Umbilical cord (tissue), 2 donors: ENCODE data around the gene MOSPD2. TPM values are rescaled to one million over a fixed set of nuclear protein-coding genes. Genes with fewer than 3 reads are reported as not detected.

Experiments
- DNase-seq: peaks from one replicate; pipeline ENCODE4 v3.0.0-alpha.2; 2015; ENCODE audit warnings: low spot score
- total RNA-seq: library from RNA; depleted of rRNA; stranded (reverse); fragments of >200 nt; gene quantifications from one replicate; pipeline ENCODE4 v1.2.3, GENCODE V29; 2014; ENCODE audit warnings: low replicate concordance; ENCODE audit not compliant: insufficient read depth

Gene MOSPD2
- total RNA-seq, 1 donor from 2014 or later, result 77.8 TPM

DNA sequence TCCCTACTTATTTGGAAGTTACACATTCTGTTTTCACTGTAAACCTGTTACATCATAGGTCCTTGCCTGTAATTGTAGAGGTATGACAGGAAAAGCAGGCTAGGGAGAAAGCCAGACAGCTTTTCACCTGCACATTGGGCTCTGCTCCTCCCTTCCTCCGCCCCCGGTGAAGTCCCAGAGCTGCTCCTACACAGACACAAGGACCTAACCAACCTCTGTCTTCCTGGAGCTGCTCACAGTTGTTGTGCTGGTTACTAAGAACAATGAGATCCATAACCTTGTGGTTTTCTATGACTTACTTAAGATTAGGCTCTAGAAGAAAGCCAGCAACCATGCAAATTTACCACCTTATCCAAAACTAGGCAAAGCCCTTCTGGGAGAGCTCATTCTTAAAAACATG, 40.0 kb downstream of the MOSPD2 start:
- no peak for DNase-seq

DNA sequence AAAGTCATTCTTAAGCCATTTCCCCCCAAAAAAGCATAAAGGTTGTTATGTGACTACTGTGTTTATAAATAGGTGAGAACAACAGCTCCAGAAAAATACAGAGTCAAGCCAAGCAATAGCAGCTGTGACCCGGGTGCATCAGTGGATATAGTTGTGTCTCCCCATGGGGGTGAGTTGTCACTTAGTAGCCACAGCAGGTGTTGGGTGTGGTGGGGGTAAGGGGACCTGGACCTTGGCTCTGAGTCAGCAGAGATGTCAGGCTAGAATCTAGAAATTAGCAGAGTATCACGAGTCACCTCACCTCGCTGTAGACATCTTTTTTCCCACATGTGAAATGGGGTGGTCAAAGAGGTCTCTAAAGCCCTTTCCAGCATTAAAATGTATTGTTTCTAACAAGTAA, 42.4 kb downstream of the MOSPD2 start:
- DNase-seq, result no peak

DNA sequence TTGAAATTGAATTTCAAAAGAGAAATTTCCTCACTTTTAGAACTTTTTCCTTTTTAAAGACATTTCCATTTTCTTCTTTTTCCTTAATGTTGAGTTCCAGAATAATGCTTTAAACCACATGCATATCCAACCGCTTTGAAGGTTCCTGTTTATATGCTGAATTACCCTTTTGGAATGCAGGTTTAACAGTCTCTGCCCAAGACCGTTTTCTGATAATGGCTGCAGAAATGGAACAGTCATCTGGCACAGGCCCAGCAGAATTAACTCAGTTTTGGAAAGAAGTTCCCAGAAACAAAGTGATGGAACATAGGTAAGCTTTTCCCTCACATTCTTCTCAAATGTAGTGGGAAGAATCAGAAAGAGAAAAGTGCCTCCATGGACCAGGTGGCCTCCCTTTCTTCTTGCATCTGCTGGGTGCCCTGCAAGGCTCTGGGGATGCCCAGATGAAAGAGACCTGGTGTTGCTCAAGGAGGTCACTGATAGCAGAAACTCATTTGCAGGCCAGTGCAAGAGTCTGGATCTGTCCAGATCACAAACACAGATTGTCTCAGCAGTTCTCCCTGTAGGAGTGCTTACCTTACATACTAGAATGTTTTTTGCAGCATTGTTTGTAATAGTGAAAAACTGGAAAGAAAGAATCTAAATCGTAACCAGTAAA, 42.9 kb downstream of the MOSPD2 start:
- DNase-seq, result peak; percentile 60

DNA sequence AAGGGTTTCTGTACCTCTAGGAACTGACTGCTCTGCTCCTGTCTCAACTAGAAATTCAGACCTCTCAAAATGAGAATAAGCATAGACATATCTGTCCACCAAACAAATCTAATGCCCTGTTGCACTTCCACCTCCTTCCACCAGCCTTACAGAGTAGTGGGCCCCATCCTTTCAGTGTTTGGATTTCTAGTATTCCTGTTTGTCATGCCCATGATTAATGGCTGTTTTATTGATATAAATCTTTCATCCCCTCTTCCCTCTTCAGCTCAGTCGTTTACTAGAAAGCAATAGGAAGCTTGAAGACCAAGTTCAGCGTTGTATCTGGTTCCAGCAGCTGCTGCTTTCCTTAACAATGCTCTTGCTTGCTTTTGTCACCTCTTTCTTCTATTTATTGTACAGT, 46.2 kb downstream of the MOSPD2 start:
- no peak for DNase-seq

DNA sequence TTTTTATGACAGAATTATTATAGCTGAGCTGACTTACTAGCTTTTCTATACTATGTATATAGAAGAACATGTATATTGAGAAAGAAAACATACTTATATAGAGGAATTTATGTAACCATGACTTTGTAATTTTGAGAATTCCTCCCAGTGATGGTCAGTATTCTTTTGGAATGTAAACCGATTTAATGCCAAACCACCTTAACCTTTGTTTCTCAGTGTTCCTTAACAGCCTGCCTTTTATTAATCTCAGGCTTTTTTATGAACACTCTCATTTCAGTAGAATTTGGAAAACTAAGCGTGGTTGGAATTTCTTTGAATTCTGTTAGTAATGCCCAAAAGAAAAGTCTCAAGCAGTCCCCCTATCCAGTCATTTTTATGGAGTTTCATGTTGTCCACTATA, 47.0 kb downstream of the MOSPD2 start:
- DNase-seq, result no peak

DNA sequence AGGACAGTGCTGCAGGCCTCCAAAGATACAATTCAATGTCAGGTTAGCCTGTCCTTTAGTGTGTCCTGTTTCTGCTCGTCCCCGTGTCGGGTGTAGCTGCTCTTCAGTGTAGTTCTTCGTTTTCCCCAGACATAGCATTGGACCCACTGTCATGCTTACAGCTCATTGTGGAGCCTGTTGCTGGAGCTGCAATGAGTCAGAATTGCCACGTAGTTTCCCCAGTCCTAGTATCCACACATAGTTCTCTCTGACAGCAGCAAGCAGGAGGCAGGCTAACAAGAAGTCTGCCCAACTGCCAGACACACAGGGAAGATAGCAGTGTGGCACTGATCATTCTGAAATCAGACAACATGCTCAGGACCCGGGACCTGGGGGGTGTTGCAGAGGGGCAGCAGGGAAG, 49.2 kb downstream of the MOSPD2 start:
- peak; percentile 65 for DNase-seq

DNA sequence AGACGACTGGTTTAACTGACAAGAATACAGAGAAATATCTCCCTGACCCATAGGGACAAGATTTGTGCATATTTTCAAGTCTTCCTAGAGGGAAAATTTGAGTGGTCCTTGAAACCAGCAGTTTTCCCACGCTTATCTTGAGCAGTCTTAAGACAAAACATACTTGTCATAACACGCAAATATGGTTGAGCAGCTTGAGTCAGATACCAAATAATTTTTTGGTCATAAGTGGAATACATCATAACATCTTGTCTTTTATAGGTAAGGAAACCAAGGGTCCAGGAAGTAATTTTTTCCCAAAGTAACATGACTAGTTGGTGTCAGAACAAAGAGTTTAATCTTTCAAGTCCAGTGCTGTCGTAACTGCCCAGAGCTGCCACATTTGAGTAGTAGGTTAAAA, 50.5 kb downstream of the MOSPD2 start:
- no peak for DNase-seq

DNA sequence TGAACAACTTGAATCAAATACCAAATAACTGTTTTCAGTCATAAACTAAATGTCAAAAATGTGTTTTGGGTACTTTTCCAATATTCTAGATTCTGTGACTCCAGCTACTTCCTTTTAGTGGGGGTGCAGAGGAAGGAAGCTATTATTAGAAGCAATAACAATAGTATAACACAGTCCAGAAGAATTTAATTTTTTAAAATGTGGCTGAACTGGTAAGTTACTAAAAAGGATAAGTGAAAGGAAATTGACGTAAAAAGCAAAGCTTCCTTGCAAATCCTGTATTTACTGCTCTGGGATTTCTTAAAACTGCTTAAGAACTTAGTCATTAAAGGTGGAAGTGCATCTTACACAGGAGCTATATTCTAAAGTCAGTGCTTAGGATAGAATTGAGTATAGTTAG, 53.2 kb downstream of the MOSPD2 start:
- DNase-seq, result no peak

DNA sequence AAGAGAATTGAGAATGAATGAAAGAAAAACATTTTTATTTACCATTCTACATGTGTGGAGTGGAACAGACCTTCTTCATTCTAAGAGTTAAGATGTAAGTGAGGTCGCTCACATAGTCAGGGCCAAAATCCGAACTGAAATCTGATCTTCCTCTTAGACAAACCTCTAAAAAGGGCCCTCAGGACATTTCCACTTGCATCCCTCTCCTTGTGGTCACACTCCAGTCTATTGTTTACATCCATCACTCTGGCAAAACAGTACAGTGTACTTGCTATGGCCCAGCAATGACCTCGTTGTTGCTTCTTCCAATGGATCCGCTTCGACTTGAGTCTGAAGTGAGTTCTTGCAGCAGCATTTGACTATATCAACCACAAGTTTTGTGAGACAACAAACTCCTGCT, 54.2 kb downstream of the MOSPD2 start:
- no peak for DNase-seq

DNA sequence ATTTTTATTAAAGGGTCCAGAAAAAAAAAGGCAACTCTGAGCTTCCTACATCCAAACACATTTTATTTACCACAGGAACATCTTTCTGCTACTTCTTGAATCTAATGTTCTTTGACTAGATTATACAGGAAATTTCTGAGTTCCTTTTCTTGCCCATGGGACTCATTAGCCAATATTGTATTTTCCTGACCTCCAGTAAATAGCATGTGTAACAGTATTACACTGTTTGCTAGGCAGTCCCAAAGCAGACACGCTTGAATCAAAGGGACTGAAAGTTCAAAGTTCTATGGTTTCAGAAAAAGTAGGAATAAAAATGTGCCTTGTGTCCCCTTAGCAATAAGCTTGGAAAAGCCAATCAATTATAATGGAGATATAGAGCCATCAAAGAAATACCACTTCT, 57.4 kb downstream of the MOSPD2 start:
- DNase-seq, result no peak

DNA sequence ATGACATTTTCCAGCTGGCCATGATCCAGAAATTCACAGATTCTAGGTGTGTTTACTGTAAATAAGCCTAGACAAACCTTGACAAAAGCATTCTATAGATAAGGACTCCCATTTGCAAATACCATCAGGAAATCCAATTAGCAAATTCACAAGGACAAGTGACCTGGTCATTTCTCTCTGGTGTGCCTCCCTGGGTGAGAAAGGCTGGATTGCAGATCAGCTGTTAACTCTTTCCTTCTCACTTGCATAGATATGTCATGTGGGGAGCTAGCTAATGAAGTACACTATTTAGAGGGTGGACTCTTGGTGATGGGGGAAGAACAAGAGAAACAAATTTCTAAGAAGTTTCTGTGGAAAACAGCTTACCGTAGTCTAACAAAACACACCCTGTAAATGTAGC, 58.9 kb downstream of the MOSPD2 start:
- DNase-seq, result no peak

DNA sequence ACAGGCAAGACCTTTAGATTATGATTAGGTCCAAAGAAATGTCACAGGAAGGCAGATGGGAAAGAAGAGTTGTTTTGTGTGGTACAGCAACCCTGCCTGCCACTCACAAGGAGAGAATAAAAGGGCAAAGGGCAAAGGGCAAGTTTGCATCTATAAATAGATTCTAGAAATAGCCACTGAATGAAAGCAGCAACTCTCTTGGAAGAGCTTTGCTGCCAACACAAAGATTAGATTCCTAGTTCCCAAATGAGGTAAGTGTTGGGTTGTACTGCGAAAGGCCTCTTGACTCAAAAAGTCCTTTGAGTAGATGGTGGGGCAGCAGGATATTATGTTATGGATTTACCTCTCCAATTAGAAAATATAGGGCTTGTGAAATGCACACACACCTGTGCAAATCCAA, 61.2 kb downstream of the MOSPD2 start:
- no peak for DNase-seq

DNA sequence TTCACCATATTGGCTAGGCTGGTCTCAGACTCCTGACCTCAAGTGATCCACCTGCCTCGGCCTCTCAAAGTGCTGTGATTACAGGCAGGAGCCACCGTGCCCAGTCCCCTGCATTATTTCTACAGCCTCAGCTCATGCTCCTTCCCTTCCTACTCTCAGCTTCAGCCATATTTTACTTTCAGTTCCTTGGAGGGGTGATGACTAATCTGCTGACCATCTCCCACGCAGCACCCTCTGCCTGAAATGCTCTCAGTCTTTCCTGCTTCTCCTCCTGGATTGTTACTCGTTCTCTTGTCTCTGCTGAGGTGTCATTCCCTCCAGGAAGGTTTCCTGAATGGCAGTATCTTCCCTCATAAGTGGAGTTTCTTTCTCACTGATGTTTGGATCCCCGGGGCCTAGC, 63.3 kb downstream of the MOSPD2 start:
- no peak for DNase-seq

DNA sequence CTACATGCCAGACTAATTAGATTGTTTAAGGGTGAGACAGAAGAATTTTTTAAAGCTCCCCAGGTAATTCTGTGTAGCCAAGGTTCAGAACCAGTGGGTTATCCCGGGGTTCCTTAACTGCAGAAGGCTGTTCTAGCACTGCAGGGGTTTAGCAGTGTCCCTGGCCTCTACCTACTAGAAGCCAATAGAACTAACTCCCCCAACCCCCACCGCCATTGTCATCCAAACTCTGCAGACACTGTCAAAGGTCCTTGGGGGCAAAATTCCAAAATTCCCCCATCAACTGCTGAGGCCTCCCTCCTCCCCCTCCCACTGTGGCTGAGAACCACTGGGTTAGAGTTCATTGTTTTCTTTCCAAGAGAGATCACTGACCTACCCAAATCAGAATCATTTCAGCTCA, 66.4 kb downstream of the MOSPD2 start:
- DNase-seq, result no peak

DNA sequence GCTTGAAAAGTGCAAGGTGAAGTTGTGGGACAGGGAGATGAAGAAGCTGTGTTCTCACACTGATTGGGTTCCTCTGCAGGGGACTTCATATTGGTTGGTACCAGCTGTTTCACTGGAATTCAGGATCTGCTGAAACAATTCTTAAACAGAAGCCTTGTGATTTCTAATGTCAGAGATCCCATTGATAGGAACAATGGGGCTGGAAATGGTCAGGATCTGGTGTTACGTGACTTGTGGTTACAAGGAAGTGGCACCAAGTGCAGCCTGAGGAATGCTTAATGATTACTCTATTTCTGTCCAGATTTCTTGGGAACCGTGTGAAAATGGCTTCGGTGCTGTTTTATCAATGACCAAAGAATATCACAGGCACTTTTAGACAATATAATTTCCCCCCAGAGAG, 68.1 kb downstream of the MOSPD2 start:
- no peak for DNase-seq

DNA sequence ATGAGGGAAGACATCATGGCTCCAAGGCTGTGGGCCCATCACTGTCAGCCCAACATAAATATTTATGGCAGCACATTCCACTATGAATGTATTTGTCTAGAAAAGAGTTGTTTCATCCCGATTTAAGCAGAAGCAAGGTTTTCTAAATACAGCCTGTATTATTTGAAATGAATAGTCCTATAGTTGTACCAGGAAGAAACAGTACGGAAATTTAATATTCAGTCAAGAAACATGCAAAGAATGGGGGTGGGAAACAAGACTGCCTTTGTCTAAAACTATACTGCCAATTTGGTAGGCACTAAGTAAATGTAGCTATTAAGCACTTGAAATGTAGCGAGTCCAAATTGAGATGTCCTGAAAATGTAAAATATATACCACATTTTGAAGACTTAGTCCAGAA, 69.1 kb downstream of the MOSPD2 start:
- DNase-seq, result no peak

DNA sequence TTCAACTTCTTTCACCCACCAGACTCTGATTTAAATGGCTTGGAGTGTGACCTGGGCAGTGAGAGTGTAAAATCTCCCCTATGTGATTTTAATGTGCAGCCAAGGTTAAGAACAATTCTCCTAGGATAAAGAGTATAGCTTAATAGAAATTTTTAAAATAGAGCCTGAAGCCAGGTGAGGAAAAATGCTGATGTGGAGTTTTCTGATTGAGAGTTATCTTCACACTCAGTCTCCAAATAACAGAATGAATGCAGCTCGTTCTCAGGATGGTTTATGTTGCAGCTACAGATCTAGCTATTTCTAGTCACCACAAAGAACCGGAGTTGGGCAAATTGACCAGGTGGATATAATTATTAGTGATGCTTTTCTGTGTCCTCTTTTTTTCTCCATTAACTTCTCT, 70.7 kb downstream of the MOSPD2 start:
- no peak for DNase-seq

DNA sequence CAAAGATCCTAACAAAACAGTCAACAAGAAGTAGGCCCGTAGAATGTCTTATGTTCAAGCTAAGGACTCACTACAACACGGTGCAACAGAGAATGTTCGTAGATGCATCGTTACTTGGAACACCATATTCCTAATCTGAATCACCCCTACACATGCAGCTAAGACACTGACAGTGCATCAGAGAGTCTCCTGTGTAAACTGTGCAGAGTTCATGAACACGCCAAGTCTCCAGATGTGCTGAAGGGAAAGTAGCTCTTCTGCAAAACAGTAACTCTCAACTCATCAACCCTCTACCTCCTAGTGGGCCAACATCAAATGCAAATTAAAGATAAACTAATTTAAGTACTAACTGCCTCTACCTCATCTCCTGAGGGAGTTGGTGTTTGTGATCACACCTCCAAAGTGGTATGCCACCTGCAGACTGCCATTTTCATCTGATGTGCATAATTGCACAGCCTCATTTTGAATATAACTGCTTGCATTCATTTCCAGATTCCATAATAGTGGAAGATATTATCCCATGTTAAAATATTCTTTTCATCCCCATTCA, 73.5 kb downstream of the MOSPD2 start:
- DNase-seq, result no peak

DNA sequence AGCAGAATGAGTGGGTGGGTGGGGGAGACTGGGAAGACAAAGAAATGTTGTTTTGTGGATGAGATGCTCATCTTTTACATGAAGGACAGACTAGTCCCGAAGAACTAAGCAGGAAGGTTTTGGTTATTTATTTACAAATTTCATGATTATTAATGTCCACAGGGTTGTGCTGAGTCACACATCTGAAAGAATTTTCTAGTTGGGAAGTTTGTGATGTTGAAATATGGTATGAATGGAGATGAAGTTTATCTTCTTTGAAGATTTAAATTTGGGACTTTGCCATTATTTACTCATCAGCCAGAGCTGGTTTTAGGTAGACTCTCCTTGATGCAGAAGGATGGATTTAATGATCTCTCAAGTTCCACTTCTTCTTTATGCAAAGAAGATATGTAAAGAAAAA, 75.5 kb downstream of the MOSPD2 start:
- DNase-seq, result no peak

DNA sequence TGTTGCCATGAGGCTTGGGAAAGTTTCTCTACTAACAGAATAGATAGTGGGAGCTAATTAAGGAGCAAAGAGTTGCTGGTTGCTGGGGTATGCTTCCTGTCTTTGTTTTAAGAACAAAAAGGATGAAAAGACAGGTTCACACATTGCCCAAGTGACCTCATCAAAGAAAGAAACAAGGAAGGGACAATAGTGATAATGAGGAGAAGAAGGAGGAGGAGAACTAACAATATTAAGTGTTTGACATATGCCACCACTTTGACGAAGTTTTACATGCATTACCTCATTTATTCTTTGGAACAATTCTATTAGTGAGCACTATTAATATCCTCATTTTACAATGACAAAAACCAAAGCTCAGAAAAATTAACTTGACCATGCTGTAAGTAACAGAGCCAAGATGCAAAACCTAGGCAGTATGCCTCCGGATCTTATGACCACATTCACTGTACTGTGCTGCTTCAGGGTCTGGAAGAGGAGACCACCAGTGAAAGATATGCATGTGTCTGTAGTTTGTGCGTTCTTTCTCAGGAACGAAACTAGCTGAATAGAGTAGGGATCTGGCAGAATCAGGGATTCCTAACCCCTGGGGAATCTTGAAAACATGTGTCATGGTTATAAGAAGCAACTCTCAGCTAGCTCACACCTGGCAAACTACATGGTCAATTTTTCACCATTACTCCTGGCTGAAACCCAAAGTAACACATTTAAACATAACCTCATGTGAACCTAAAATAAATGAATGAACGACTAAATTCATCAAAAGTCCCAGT, 83.8 kb downstream of the MOSPD2 start:
- DNase-seq, result no peak

DNA sequence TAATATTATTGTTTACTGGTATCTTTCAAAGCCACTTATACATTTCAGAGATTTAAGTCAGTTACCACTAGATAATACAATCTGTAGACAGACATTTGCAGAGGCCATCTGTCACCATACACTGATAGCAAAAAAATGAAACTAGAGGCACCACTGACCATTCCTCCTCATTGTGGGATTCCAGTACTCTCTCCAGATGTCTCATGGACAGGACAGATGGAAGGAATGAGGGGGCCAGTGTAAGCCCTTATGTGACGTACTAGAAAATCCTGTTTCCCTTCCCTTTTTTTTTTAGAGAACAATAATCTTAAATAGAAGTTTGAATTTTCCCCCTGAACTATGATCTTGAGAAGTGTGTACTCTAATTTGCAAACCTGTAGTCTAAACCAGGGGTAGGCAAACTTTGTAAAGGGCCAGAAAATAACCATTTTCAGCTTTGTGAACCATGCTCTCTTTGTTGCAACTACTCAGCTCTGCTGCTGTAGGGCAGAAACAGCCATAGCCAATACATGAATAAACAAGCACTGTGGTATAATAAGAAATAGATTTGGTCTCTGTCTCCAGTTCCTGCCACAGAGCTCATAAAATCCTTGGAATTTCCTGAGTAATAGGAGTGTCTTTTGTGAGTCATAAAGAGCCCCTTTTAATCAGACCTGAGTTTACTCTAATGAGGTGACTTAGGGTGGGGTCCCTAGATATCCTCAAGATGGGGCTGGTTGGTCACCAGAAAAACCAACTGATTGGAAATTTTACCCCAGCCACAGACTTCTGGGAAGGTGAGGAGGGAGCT, 90.4 kb downstream of the MOSPD2 start:
- peak; percentile 19 for DNase-seq

DNA sequence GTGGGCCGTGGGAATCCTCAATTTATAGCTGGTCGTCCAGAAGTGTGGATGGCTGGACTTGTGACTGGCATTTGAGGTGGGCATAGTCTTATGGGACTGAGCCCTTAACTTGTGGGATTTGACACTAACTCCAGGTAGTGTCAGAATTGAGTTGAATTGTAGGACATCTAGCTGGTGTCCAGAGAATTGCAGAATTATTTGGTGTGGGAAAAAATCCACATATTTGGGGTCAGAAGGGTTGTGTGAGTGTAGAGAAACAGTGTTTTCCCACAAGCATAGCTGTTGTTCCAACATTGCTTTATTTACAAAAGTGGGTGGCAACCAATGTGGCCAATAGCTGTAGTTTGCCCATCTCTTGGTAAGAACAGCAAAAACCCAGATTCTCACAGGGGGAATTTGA, 91.3 kb downstream of the MOSPD2 start:
- DNase-seq, result no peak
